B cell (primary cell): ENCODE data around the gene RNF25. TPM values are rescaled to one million over a fixed set of nuclear protein-coding genes. Genes with fewer than 3 reads are reported as not detected.

Experiments
- ATAC-seq: fragments of 200-7000 bp; cut with Tn5 transposase; one replicate; pipeline ENCODE4 v1.10.0; 2021; ENCODE audit warnings: low read depth, mild to moderate bottlenecking, moderate number of reproducible peaks, moderate library complexity
- CTCF ChIA-PET: fragments of 350-600 bp; sonication (Branson Sonifier 250); formaldehyde crosslinking; loops from one replicate; lab custom pipeline; 2021; ENCODE audit warnings: antibody characterized with exemption, inconsistent platforms; lab: Charles Lee
- POLR2A ChIA-PET: fragments of 350-600 bp; sonication (Branson Sonifier 250); formaldehyde crosslinking; loops from one replicate; lab custom pipeline; 2021; ENCODE audit warnings: antibody characterized with exemption; lab: Charles Lee
- DNase-seq: peaks from one replicate; pipeline ENCODE4 v3.0.0; 2013
- H2AFZ ChIP-seq: 2 replicates; pipeline ENCODE4 v1.6.1; 2012; ENCODE audit warnings: mild to moderate bottlenecking, low read depth, low read length; ENCODE audit not compliant: insufficient read depth, poor library complexity, severe bottlenecking
- H3K27ac ChIP-seq, 2 donors: 1 replicate in 1 of 2; 2 replicates in 1 of 2; pipeline ENCODE4 v1.5.1; 2012 to 2013; ENCODE audit warnings: low read length in 2 of 2, mild to moderate bottlenecking in 2 of 2, moderate library complexity in 1 of 2
- H3K27me3 ChIP-seq, 4 experiments: fragments of 200-600 bp in 1 of 4; sonication (generic) in 1 of 4; replicated peaks in 1 of 4; 1 replicate in 2 of 4; 2 replicates in 2 of 4; pipeline versions ENCODE4 v1.6.1 to v1.7.0; 2013 to 2016; ENCODE audit warnings: low read length in 3 of 4, mild to moderate bottlenecking in 2 of 4, mixed read lengths in 1 of 4, moderate library complexity in 1 of 4; ENCODE audit not compliant: insufficient read depth in 4 of 4, control insufficient read depth in 3 of 4; ENCODE audit errors: control extremely low read depth in 1 of 4
- H3K36me3 ChIP-seq, 2 experiments: replicated peaks in 1 of 2; 1 replicate in 1 of 2; 2 replicates in 1 of 2; pipeline versions ENCODE4 v1.6.1 to v1.7.1; 2013; ENCODE audit warnings: low read length in 1 of 2; ENCODE audit not compliant: insufficient read depth in 2 of 2, control insufficient read depth in 1 of 2; ENCODE audit errors: control extremely low read depth in 1 of 2, extremely low read depth in 1 of 2
- H3K4me1 ChIP-seq, 2 donors: fragments of 200-600 bp in 1 of 2; sonication (generic) in 1 of 2; 1 replicate in 1 of 2; 2 replicates in 1 of 2; pipeline versions ENCODE4 v1.5.1 to v1.6.1; 2013 to 2017; ENCODE audit warnings: low read length in 2 of 2; ENCODE audit not compliant: control insufficient read depth in 2 of 2, insufficient read depth in 2 of 2
- H3K4me2 ChIP-seq: replicated peaks from 2 replicates; pipeline ENCODE3; 2012; ENCODE audit warnings: mild to moderate bottlenecking, low read depth, low read length; ENCODE audit not compliant: poor library complexity, severe bottlenecking
- H3K4me3 ChIP-seq, 5 experiments: fragments of 200-600 bp in 1 of 5; sonication (generic) in 1 of 5; 1 replicate in 3 of 5; 2 replicates in 2 of 5; pipeline versions ENCODE4 v1.5.1 to v1.7.0; 2011 to 2016; ENCODE audit warnings: low read length in 4 of 5, mild to moderate bottlenecking in 4 of 5, low read depth in 2 of 5, control low read depth in 1 of 5, moderate library complexity in 1 of 5; ENCODE audit not compliant: insufficient read depth in 1 of 5; ENCODE audit errors: control extremely low read depth in 1 of 5, extremely low read depth in 1 of 5
- H3K79me2 ChIP-seq: fragments of 200-600 bp; sonication (generic); one replicate; pipeline ENCODE4 v1.6.0; 2016; ENCODE audit warnings: low read length; ENCODE audit not compliant: control insufficient read depth, insufficient read depth
- H3K9ac ChIP-seq: fragments of 200-600 bp; sonication (generic); 2 replicates; pipeline ENCODE4 v1.6.1; 2017; ENCODE audit warnings: mild to moderate bottlenecking, low read length, moderate library complexity
- H3K9me3 ChIP-seq, 3 donors: one replicate each; pipeline versions ENCODE4 v1.6.1 to v1.7.1; 2013; ENCODE audit warnings: low read length in 2 of 3; ENCODE audit not compliant: control insufficient read depth in 2 of 3, insufficient read depth in 1 of 3; ENCODE audit errors: control extremely low read depth in 1 of 3
- H4K20me1 ChIP-seq: 2 replicates; pipeline ENCODE4 v1.6.0; 2012; ENCODE audit warnings: mild to moderate bottlenecking, low read length; ENCODE audit not compliant: insufficient read depth, control insufficient read depth, poor library complexity, severe bottlenecking
- H3K27ac Mint-ChIP-seq: one replicate; pipeline ENCODE4 v1.8.0; 2021; ENCODE audit warnings: mixed read lengths
- H3K27me3 Mint-ChIP-seq: one replicate; pipeline ENCODE4 v1.8.0; 2021; ENCODE audit warnings: mixed read lengths
- H3K4me1 Mint-ChIP-seq: one replicate; pipeline ENCODE4 v1.8.0; 2021; ENCODE audit warnings: mixed read lengths
- H3K4me3 Mint-ChIP-seq: one replicate; pipeline ENCODE4 v1.8.0; 2021; ENCODE audit warnings: mixed read lengths
- H3K9me3 Mint-ChIP-seq: one replicate; pipeline ENCODE4 v1.8.0; 2022; ENCODE audit warnings: mixed read lengths; ENCODE audit not compliant: insufficient read depth
- EZH2 ChIP-seq: IDR thresholded peaks from 2 replicates; pipeline ENCODE4 v1.6.1; 2012; ENCODE audit warnings: borderline replicate concordance, low read depth, mild to moderate bottlenecking, moderate library complexity, low read length; ENCODE audit not compliant: insufficient read depth, poor library complexity, severe bottlenecking
- WGBS: methylation state at CpG from one replicate; pipeline ENCODE4 v1.1.5; 2013; ENCODE audit warnings: missing lambda C conversion rate; ENCODE audit not compliant: insufficient coverage; 5-methylcytosine and 5-hydroxymethylcytosine counted together
- intact Hi-C: fragments of 100-400 bp; cut with micrococcal nuclease; formaldehyde crosslinking; loops from one replicate; pipeline ENCODE4 v1.10.0; 2022
- polyA plus RNA-seq: library from polyadenylated mRNA; depleted of rRNA; stranded (reverse); fragments of >200 nt; gene quantifications from 2 replicates; pipeline ENCODE4 v1.2.3, GENCODE V29; 2012
- total RNA-seq, 2 donors: library from RNA; stranded (reverse); fragments of 120-200 nt in 1 of 2; gene quantifications; 1 replicate in 1 of 2; 2 replicates in 1 of 2; pipeline versions ENCODE4 v1.2.3 to v1.2.4, GENCODE V29; 2013 to 2022
- TF ChIP-seq, protein P1 (sequence below): fragments of 200-600 bp; IDR thresholded peaks from one replicate; pipeline ENCODE4 v1.8.0; 2022; ENCODE audit warnings: antibody characterized with exemption, mild to moderate bottlenecking

Gene RNF25
- total and polyA plus RNA-seq, 2 donors (not counting 1 experiment from before 2014, with no cell fraction given), result 31.7 to 35.6 TPM

DNA sequence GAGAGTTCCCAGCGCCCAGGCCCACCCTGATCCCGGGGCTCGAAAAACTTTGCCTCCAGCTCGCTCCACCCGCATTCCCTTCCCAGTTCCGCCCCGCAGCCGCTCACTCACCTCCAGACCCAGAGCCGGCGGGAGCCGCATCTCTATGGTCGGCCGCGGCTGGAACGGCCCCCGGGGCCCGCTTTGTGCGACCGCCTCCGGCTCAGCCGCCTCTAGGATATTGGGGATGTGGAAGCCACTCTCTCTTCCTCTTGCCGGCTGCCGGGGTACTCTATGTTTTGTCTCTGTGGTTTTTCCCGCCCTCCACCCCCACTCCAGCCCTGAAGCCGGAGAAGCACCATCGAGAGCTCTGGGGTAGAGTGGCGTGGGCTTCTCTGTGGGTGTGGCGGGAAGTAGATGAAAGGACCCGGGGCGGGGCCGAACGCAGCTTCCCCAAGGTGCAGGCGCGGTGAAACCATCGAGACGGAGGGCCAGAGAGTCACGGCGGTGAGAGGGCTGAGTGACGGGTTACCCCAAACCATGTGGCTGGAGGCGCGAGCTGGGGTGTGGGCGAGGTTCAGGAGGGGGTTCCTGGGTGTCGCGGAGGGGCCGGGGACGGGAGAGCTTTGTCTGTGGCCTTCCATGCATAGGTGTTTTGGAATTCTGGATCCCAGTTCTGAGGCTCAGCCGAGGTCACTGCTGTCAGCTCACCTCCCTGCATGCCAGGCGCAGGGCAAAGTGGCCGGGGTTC, 12.4 kb downstream of the RNF25 start, which contains the start of the genes BCS1L and ZNF142:
Gene BCS1L, plus strand, starts transcription at position 426 of the 730 bp plus-strand sequence. CDS start 1,305 bp downstream, outside the sequence.
Gene ZNF142, minus strand, starts transcription at position 366 of the 730 bp plus-strand sequence. CDS start 3,194 bp downstream, outside the sequence.
- H3K27ac Mint-ChIP-seq, result peak within 1 kb of the TSS; percentile 95
- peaks cover 28% of the 10 kb centered on the region for H3K4me1 Mint-ChIP-seq
- no peaks in the 10 kb centered on the region for H3K27me3 Mint-ChIP-seq
- H3K9me3 Mint-ChIP-seq, result no peaks in the 10 kb centered on the region
- H3K4me3 Mint-ChIP-seq, result peak within 1 kb of the TSS; percentile 99
- H3K79me2 ChIP-seq, result peaks cover 50% of the 10 kb centered on the region
- ChIA-PET CTCF (interaction anchor here (0.5 to 6.3 kb wide), 20 partner anchors 10 to 732 kb away, joined by 3 to 39 read pairs (median 4); partner anchors contain the start of genes RNF25, STK36, TMBIM1 and TTLL4), POLR2A (interaction anchor here (0.6 to 2.7 kb wide), 7 partner anchors 12 to 279 kb away, joined by 3 to 19 read pairs (median 5); partner anchors contain the start of genes RNF25, STK36 and TTLL4)
- peak within 1 kb of the TSS; percentile 65 to 93 (median 81) for H3K4me3 ChIP-seq
- intact Hi-C loops, result loop anchor here (1.0 to 5.0 kb wide), 6 partner anchors 13 to 729 kb away; partner anchors contain the start of genes AAMP, CNOT9, PNKD and RNF25
- under 1% methylated on average over 46 of the region's 49 CpGs for WGBS
- peaks cover 7% of the 10 kb centered on the region for H4K20me1 ChIP-seq
- H3K27me3 ChIP-seq, result no peaks in the 10 kb centered on the region
- DNase-seq, result peak; percentile 91
- peaks cover 0 to 57% of the 10 kb centered on the region in 2 experiments for H3K36me3 ChIP-seq
- H3K27ac ChIP-seq, result peak within 1 kb of the TSS; percentile 46 to 77
- H2AFZ ChIP-seq, result peak within 1 kb of the TSS; percentile 98
- peaks cover 12 to 16% of the 10 kb centered on the region in 2 donors for H3K4me1 ChIP-seq
- ATAC-seq, result peak; percentile 97
- TF ChIP-seq, protein P1, sequence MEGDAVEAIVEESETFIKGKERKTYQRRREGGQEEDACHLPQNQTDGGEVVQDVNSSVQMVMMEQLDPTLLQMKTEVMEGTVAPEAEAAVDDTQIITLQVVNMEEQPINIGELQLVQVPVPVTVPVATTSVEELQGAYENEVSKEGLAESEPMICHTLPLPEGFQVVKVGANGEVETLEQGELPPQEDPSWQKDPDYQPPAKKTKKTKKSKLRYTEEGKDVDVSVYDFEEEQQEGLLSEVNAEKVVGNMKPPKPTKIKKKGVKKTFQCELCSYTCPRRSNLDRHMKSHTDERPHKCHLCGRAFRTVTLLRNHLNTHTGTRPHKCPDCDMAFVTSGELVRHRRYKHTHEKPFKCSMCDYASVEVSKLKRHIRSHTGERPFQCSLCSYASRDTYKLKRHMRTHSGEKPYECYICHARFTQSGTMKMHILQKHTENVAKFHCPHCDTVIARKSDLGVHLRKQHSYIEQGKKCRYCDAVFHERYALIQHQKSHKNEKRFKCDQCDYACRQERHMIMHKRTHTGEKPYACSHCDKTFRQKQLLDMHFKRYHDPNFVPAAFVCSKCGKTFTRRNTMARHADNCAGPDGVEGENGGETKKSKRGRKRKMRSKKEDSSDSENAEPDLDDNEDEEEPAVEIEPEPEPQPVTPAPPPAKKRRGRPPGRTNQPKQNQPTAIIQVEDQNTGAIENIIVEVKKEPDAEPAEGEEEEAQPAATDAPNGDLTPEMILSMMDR, result no peak
- no peak for TF ChIP-seq EZH2
- H3K9ac ChIP-seq, result peak within 1 kb of the TSS; percentile 90
- no peaks in the 10 kb centered on the region for H3K9me3 ChIP-seq
- peak within 1 kb of the TSS; percentile 84 for H3K4me2 ChIP-seq
